GM23338 (cell line): ENCODE results near the gene OR13C4.
"Not testable (repeated sequence)": the region's sequence is repeated elsewhere in the genome, so short reads cannot be mapped to it uniquely, and the experiment has no call there.

Experiments
- CREB1 ChIP-seq: fragments of 250-450 bp; sonication (Bioruptor Pico); IDR thresholded peaks from 2 replicates; pipeline ENCODE4 v1.5.0; 2020; ENCODE audit warnings: low read depth, mild to moderate bottlenecking, moderate library complexity
- CTCF ChIP-seq, 2 experiments: fragments of 200-600 bp in 1 of 2; sonication (generic) in 1 of 2; conservative IDR thresholded peaks; 2 replicates each; pipeline versions ENCODE4 v1.5.1 to v1.6.1; 2016 to 2017; ENCODE audit warnings: antibody characterized with exemption in 2 of 2, low read depth in 2 of 2, mild to moderate bottlenecking in 2 of 2, moderate library complexity in 1 of 2
- EZH2 ChIP-seq: fragments of 200-600 bp; sonication (generic); IDR thresholded peaks from one replicate; pipeline ENCODE4 v1.8.0; 2017; ENCODE audit warnings: antibody characterized with exemption, mild to moderate bottlenecking, low read depth; ENCODE audit not compliant: unreplicated experiment
- EZH2phosphoT487 ChIP-seq: fragments of 200-600 bp; sonication (generic); IDR thresholded peaks from one replicate; pipeline ENCODE4 v1.8.1; 2018; ENCODE audit warnings: antibody characterized with exemption; ENCODE audit not compliant: unreplicated experiment
- JUNB ChIP-seq: IDR thresholded peaks from one replicate; pipeline ENCODE4 v1.6.1; 2016; ENCODE audit warnings: antibody characterized with exemption; ENCODE audit not compliant: unreplicated experiment
- NANOG ChIP-seq: IDR thresholded peaks from 2 replicates; pipeline ENCODE4 v1.6.1; 2016; ENCODE audit warnings: antibody characterized with exemption, borderline replicate concordance
- POLR2AphosphoS5 ChIP-seq: IDR thresholded peaks from 2 replicates; pipeline ENCODE4 v1.6.1; 2016; ENCODE audit warnings: antibody characterized with exemption, low read depth
- REST ChIP-seq: IDR thresholded peaks from one replicate; pipeline ENCODE4 v1.6.1; 2018; ENCODE audit warnings: antibody characterized with exemption; ENCODE audit not compliant: unreplicated experiment
- STAT1 ChIP-seq: IDR thresholded peaks from one replicate; pipeline ENCODE4 v1.6.1; 2016; ENCODE audit warnings: antibody characterized with exemption; ENCODE audit not compliant: unreplicated experiment
- ZNF114 ChIP-seq: fragments of 250-450 bp; sonication (Bioruptor Pico); IDR thresholded peaks from 2 replicates; pipeline ENCODE4 v1.5.0; 2020; ENCODE audit warnings: mild to moderate bottlenecking, moderate library complexity
- TF ChIP-seq, protein P1 (sequence below): IDR thresholded peaks from 2 replicates; pipeline ENCODE4 v1.6.1; 2016; ENCODE audit warnings: antibody characterized with exemption

DNA sequence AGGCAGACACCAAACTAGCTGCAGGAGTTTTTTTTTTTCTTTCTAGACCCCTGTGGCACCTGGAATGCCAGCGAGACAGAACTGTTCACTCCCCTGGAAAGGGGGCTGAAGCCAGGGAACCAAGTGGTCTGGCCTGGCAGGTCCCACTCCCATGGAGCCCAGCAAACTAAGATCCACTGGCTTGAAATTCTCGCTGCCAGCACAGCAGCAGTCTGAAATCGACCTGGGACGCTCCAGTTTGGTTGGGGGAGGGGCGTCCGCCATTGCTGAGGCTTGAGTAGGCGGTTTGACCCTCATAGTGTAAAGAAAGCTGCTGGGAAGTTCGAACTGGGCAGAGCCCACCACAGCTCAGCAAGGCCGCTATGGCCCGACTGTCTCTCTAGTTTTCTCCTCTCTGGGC, 6.8 kb downstream of the OR13C4 start:
- TF ChIP-seq CTCF (conservative IDR thresholded peaks at IDR 0.05; ENCODE audit: low read depth in 2 of 2); REST; NANOG; POLR2AphosphoS5; EZH2; STAT1; JUNB; EZH2phosphoT487; CREB1 (CRISPR knock-in tag); ZNF114 (CRISPR knock-in tag): not testable (repeated sequence)
- TF ChIP-seq, protein P1, sequence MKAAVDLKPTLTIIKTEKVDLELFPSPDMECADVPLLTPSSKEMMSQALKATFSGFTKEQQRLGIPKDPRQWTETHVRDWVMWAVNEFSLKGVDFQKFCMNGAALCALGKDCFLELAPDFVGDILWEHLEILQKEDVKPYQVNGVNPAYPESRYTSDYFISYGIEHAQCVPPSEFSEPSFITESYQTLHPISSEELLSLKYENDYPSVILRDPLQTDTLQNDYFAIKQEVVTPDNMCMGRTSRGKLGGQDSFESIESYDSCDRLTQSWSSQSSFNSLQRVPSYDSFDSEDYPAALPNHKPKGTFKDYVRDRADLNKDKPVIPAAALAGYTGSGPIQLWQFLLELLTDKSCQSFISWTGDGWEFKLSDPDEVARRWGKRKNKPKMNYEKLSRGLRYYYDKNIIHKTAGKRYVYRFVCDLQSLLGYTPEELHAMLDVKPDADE, result not testable (repeated sequence)
